HFF-Myc (cell line): ENCODE data around the gene SFMBT2.

ENCODE experiments used
- DNase-seq: peaks from one replicate; pipeline ENCODE4 v3.0.0-alpha.2; 2011; ENCODE audit warnings: low read depth; ENCODE audit errors: extremely low read depth
- H3K4me3 ChIP-seq: replicated peaks from 2 replicates; pipeline ENCODE4 v1.5.1; 2011; ENCODE audit warnings: low read depth, mild to moderate bottlenecking, control low read depth, low read length
- TF ChIP-seq, protein P1 (sequence below): IDR thresholded peaks from 2 replicates; pipeline ENCODE4 v1.5.1; 2012; ENCODE audit warnings: mild to moderate bottlenecking, low read depth, low read length, control low read depth; ENCODE audit errors: missing control alignments

The SFMBT2 gene

DNA sequence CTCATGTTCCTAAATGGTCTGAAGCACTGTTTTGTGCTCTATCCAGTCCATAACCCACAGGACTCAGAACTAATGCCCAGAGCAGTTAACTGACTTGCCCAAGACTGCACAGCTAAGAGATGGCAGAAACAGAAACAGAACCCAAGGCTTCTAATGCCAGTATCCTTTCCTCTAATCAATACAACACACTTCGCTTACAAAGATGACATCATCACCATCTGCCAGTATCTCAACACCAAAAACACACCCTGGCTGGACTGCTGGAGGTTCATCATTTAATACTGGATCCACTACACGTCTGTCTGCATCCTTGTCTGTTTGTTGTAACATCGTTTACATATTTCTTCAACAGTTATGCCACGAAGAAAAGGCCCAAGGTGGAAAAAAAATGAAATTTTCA, 165.3 kb downstream of the SFMBT2 start:
- TF ChIP-seq, protein P1, sequence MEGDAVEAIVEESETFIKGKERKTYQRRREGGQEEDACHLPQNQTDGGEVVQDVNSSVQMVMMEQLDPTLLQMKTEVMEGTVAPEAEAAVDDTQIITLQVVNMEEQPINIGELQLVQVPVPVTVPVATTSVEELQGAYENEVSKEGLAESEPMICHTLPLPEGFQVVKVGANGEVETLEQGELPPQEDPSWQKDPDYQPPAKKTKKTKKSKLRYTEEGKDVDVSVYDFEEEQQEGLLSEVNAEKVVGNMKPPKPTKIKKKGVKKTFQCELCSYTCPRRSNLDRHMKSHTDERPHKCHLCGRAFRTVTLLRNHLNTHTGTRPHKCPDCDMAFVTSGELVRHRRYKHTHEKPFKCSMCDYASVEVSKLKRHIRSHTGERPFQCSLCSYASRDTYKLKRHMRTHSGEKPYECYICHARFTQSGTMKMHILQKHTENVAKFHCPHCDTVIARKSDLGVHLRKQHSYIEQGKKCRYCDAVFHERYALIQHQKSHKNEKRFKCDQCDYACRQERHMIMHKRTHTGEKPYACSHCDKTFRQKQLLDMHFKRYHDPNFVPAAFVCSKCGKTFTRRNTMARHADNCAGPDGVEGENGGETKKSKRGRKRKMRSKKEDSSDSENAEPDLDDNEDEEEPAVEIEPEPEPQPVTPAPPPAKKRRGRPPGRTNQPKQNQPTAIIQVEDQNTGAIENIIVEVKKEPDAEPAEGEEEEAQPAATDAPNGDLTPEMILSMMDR = no peak

DNA sequence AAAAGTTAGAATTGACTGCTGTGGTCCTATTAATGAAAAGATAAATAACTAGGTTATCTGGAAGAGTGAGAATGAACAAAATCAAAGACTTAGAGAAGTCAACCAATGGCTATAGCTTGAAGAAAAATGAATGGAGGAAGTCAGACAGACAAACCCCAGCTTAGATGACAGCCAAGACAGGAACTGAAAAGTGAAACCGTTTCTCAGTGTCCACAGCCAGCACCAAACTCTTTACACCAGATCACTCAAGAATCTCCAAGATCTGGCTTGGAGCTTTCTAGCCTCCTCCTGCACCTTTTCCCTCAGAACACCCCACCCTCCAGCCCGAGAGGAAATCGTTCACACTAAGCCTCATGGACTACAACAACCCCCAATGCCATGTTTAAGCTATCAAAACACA, 167.0 kb downstream of the SFMBT2 start:
- TF ChIP-seq, protein P1 = no peak
- no peak overlapping the region for H3K4me3 ChIP-seq
- no peak for DNase-seq

More for the DNA sequence above, 165.3 kb downstream of the SFMBT2 start:
- no peak overlapping the region for H3K4me3 ChIP-seq
- DNase-seq = no peak

DNA sequence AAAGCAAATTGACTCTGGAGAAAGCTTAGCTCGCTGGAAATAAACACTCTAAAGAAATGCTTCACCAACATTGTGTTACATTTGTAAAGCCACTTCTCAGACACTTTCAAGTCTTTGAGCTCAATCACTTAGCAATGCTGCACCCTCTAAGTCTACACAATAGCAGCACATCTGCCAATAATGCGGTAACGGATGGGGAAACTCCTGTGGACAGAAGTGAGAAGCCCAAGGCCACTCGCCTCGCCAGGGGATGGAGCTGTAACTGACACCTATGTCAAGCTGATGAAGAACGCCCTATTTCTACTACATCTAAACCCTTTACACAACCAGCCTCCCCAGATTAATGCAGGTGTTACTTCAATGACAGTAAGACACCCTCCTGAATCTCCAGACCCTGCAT, 167.7 kb downstream of the SFMBT2 start:
- no peak for DNase-seq
- H3K4me3 ChIP-seq = no peak overlapping the region
- TF ChIP-seq, protein P1 = no peak

DNA sequence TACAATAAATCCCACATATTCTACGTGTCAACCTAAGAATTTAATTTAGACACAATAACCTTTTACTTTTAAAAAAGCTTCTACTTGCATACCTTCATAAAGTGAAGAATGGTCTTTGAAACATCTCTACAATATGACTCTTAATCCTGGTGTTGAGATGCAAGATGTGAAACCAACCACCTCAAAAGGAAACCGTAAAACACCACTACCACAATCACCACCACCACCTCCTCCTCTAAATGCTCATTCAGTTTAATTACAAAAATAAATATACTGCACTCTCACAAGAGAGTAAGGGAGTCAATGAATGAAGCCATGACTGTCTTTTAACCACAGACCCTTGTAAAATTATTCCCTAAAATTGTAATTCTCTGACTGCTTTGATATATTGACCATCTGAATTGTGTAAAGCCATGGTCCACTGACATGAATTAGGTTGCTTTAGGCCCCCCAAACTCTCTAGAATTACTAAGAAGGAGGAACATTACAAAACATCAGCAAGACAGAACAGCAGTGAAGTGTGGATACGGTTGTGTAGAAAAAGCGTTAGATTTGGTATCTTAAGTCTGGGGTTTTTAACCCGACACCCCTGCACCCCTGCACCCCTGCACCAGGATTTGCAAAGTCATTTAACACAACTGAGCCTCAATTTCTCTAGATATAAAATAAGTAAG, 171.4 kb downstream of the SFMBT2 start:
- no peak for DNase-seq
- H3K4me3 ChIP-seq = no peak overlapping the region
- TF ChIP-seq, protein P1 = no peak

DNA sequence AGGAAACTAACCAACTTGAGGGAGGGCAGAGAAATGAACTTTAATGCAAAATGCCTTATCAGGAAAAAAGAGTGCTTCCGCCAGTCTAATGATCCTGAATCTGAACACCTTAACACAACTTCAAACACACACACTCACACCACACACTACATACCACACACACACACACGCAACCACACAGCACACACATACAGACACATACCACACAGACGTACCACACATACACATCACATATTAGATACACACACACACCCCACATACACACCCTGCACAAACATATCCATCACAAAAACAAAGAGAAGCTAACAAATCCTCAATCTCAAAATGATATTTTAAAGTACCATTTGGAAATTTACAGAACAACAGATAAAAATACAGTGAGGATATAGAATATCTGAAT, 175.5 kb downstream of the SFMBT2 start:
- TF ChIP-seq, protein P1 = no peak
- DNase-seq = no peak

GRCh38 chr10:7234109-7234508, 176.7 kb downstream of the SFMBT2 start:
- H3K4me3 ChIP-seq = no peak overlapping the region
- no peak for DNase-seq
- TF ChIP-seq, protein P1 = no peak

More for the DNA sequence above, 175.5 kb downstream of the SFMBT2 start:
- no peak overlapping the region for H3K4me3 ChIP-seq
